NCI-H2081 treated with DMSO at 0.1 percent for 48 hours (cell line): Measurements from ENCODE around the gene PGM1.

Experiments used
- DNase-seq: peaks from one replicate; lab custom pipeline; 2025; lab: John Stamatoyannopoulos, UW

PGM1 gene

GRCh38 chr1:63701187-63701586 lies 108.0 kb downstream of the PGM1 start:
- DNase-seq = no peak

- DNase-seq = no peak
These were observed 110.5 kb downstream of the PGM1 start for GRCh38 chr1:63703701-63704107.

GRCh38 chr1:63704443-63704842 lies 111.2 kb downstream of the PGM1 start:
- no peak for DNase-seq

- DNase-seq = no peak
These were observed 111.9 kb downstream of the PGM1 start for GRCh38 chr1:63705078-63705477.

- DNase-seq = no peak
These were observed 116.1 kb downstream of the PGM1 start for GRCh38 chr1:63709267-63709828.
